ENCODE data around the gene PRX. TPM values are rescaled to one million over a fixed set of nuclear protein-coding genes. Genes with fewer than 3 reads are reported as not detected.

Gene PRX
- total and polyA plus RNA-seq, 2 experiments from 2014 or later, result 4.2 TPM

DNA sequence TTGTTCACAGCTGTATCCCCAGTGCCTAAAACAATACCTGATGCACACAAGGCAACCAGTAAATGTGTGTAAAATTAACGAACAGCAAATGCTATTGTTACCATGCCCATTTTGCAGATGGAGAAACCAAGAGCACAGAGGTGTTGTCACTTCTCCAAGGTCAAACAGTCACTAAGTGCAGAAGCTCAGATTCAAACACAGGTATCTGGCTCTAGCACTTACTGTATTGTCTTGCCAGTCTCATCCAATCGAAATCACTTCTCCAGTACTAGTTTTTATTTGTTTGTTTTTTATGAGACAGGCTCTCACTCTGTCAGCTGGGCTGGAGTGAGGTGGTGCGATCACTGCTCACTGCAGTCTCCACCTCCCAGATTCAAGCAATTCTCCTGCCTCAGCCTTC is 51.0 kb downstream of the PRX start:
- Mint-ChIP-seq H3K4me3 (no peak overlapping the region), H3K36me3 (ENCODE audit: low read depth) (peaks cover 4% of the 10 kb centered on the region; the same call in 2 of the 3 replicates), H3K4me1 (peaks cover 24% of the 10 kb centered on the region), H3K27ac (no peak overlapping the region), H3K27me3 (ENCODE audit: insufficient read depth, low read depth, poor library complexity) (peaks cover 5% of the 10 kb centered on the region), H3K9me3 (no peaks in the 10 kb centered on the region)
- Histone ChIP-seq H4K20me1 (replicated peaks; ENCODE audit: insufficient read depth) (peaks cover 2% of the 10 kb centered on the region; the same call in 1 of the 2 replicates), H3F3A (replicated peaks; ENCODE audit: low read depth) (no peaks in the 10 kb centered on the region), H3K36me3 (ENCODE audit: insufficient read depth) (no peaks in the 10 kb centered on the region), H3K4me2 (no peak overlapping the region), H3K27me3 (ENCODE audit: insufficient read depth) (no peaks in the 10 kb centered on the region), H3K4me1 (ENCODE audit: insufficient read depth) (peaks cover 15% of the 10 kb centered on the region), H3K79me2 (replicated peaks; ENCODE audit: insufficient read depth) (peaks cover 1% of the 10 kb centered on the region; the same call in 1 of the 2 replicates), H3K4me3 (no peak overlapping the region), H3K27ac (ENCODE audit: low read depth) (no peak overlapping the region), H2AFZ (no peak overlapping the region), H3K9me2 (ENCODE audit: insufficient read depth) (no peaks in the 10 kb centered on the region)
- TF ChIP-seq ZNF462 (CRISPR knock-in tag; IDR thresholded peaks at IDR 0.05) (no peak), REST (IDR thresholded peaks at IDR 0.05; ENCODE audit: unreplicated experiment) (no peak), ZNF331 (CRISPR knock-in tag; IDR thresholded peaks at IDR 0.05; ENCODE audit: low read depth) (no peak), STAT1 (IDR thresholded peaks at IDR 0.05; ENCODE audit: unreplicated experiment) (no peak), EZH2 (IDR thresholded peaks at IDR 0.05; ENCODE audit: low read depth, unreplicated experiment) (no peak), JUNB (IDR thresholded peaks at IDR 0.05; ENCODE audit: unreplicated experiment) (no peak), POLR2AphosphoS5 (IDR thresholded peaks at IDR 0.05; ENCODE audit: low read depth) (no peak), EZH2phosphoT487 (IDR thresholded peaks at IDR 0.05; ENCODE audit: unreplicated experiment) (no peak), ETS1 (IDR thresholded peaks at IDR 0.05) (no peak), NANOG (IDR thresholded peaks at IDR 0.05; ENCODE audit: borderline replicate concordance) (no peak), CREB1 (CRISPR knock-in tag; IDR thresholded peaks at IDR 0.05; ENCODE audit: low read depth) (no peak), ZNF114 (CRISPR knock-in tag; IDR thresholded peaks at IDR 0.05) (no peak)
- TF ChIP-seq, protein P1, sequence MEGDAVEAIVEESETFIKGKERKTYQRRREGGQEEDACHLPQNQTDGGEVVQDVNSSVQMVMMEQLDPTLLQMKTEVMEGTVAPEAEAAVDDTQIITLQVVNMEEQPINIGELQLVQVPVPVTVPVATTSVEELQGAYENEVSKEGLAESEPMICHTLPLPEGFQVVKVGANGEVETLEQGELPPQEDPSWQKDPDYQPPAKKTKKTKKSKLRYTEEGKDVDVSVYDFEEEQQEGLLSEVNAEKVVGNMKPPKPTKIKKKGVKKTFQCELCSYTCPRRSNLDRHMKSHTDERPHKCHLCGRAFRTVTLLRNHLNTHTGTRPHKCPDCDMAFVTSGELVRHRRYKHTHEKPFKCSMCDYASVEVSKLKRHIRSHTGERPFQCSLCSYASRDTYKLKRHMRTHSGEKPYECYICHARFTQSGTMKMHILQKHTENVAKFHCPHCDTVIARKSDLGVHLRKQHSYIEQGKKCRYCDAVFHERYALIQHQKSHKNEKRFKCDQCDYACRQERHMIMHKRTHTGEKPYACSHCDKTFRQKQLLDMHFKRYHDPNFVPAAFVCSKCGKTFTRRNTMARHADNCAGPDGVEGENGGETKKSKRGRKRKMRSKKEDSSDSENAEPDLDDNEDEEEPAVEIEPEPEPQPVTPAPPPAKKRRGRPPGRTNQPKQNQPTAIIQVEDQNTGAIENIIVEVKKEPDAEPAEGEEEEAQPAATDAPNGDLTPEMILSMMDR (conservative IDR thresholded peaks at IDR 0.05; ENCODE audit: low read depth in 2 of 2), result no peak
- DNase-seq (ENCODE audit: low spot score) (no peak), ATAC-seq (no peak)
